Measurements from ENCODE around the gene IRF2BPL. TPM values are rescaled to one million over a fixed set of nuclear protein-coding genes. Genes with fewer than 3 reads are reported as not detected.

Gene IRF2BPL
- total and polyA plus RNA-seq, 9 of the 15 experiments (the other 6 are each of a cell fraction or from before 2014, with no cell fraction given): 0.52 to 21.6 (median 2.5) TPM

DNA sequence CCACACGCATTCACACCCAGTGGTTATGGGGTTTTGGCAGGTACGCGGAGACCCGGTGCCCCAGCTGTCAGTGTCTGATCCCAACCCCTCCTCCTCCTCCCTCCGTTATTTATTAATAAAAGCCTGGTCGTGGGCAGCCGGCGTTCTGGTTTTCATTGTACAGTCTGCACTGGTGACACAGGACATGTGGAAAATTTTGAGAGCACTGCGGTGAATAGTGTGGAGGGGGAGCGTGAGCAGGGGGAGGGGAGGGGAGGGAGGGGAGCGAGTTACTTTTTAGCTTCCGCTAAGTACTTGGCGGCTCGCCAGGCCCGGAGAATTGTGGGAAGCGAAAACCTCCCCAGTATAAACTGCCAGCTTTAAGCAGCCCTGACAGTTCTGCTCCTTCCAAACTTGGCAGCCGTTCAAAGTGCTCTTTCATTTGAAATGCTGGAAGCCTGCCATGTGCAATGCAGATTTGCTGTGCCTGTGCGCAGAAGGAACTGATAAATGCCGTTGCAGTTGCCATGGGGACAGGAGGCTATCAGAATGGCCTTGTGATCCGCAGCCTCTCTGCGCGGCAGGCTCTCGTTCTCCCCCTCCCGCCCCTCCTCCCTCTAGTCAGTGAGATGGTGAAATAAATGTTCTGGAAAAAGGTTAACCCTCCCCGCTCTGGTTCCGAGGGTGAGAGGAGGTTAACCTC, 11.7 kb upstream of the IRF2BPL start (continued):
- no peak for TF ChIP-seq NR2C1 (IDR thresholded peaks at IDR 0.05)
- TF ChIP-seq NR2C1 (tag; IDR thresholded peaks at IDR 0.05): no peak
- peak; percentile 5 to 17; a peak in 1 of 4 replicates for TF ChIP-seq RAD21 (CRISPR knock-in tag; conservative IDR thresholded peaks at IDR 0.05 in 1 of 2, IDR thresholded peaks at IDR 0.05 in 1 of 2)
- TF ChIP-seq, protein P1, sequence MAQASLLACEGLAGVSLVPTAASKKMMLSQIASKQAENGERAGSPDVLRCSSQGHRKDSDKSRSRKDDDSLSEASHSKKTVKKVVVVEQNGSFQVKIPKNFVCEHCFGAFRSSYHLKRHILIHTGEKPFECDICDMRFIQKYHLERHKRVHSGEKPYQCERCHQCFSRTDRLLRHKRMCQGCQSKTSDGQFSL (CRISPR knock-in tag; IDR thresholded peaks at IDR 0.05): no peak; the same call in 1 of the 2 replicates
- TF ChIP-seq, protein P1 (tag; IDR thresholded peaks at IDR 0.05): no peak
- TF ChIP-seq BHLHE40 (IDR thresholded peaks at IDR 0.05; ENCODE audit: low read length): peak; percentile 83
- no peak for TF ChIP-seq DDX20 (tag; IDR thresholded peaks at IDR 0.05; ENCODE audit: low read depth)
- TF ChIP-seq, protein P2, sequence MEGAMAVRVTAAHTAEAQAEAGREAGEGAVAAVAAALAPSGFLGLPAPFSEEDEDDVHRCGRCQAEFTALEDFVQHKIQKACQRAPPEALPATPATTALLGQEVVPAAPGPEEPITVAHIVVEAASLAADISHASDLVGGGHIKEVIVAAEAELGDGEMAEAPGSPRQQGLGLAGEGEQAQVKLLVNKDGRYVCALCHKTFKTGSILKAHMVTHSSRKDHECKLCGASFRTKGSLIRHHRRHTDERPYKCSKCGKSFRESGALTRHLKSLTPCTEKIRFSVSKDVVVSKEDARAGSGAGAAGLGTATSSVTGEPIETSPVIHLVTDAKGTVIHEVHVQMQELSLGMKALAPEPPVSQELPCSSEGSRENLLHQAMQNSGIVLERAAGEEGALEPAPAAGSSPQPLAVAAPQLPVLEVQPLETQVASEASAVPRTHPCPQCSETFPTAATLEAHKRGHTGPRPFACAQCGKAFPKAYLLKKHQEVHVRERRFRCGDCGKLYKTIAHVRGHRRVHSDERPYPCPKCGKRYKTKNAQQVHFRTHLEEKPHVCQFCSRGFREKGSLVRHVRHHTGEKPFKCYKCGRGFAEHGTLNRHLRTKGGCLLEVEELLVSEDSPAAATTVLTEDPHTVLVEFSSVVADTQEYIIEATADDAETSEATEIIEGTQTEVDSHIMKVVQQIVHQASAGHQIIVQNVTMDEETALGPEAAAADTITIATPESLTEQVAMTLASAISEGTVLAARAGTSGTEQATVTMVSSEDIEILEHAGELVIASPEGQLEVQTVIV (CRISPR knock-in tag; IDR thresholded peaks at IDR 0.05; ENCODE audit: borderline replicate concordance): no peak
- no peak for TF ChIP-seq NR2C2 (CRISPR knock-in tag; IDR thresholded peaks at IDR 0.05)
- TF ChIP-seq NR2C2 (tag; IDR thresholded peaks at IDR 0.05): no peak; the same call in 1 of the 2 replicates
- TF ChIP-seq, protein P3, sequence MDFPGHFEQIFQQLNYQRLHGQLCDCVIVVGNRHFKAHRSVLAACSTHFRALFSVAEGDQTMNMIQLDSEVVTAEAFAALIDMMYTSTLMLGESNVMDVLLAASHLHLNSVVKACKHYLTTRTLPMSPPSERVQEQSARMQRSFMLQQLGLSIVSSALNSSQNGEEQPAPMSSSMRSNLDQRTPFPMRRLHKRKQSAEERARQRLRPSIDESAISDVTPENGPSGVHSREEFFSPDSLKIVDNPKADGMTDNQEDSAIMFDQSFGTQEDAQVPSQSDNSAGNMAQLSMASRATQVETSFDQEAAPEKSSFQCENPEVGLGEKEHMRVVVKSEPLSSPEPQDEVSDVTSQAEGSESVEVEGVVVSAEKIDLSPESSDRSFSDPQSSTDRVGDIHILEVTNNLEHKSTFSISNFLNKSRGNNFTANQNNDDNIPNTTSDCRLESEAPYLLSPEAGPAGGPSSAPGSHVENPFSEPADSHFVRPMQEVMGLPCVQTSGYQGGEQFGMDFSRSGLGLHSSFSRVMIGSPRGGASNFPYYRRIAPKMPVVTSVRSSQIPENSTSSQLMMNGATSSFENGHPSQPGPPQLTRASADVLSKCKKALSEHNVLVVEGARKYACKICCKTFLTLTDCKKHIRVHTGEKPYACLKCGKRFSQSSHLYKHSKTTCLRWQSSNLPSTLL (IDR thresholded peaks at IDR 0.05): no peak
- peak; percentile 53; the same call in 1 of the 2 replicates for TF ChIP-seq MBD2 (IDR thresholded peaks at IDR 0.05; ENCODE audit: borderline replicate concordance, low read depth)
- no peak for TF ChIP-seq NELFE (IDR thresholded peaks at IDR 0.05; ENCODE audit: insufficient read depth, insufficient read length)
- peak in 1 of 2 experiments; percentile 83; a peak in 2 of 4 replicates for TF ChIP-seq CSDE1 (IDR thresholded peaks at IDR 0.05)
- TF ChIP-seq, protein P4, sequence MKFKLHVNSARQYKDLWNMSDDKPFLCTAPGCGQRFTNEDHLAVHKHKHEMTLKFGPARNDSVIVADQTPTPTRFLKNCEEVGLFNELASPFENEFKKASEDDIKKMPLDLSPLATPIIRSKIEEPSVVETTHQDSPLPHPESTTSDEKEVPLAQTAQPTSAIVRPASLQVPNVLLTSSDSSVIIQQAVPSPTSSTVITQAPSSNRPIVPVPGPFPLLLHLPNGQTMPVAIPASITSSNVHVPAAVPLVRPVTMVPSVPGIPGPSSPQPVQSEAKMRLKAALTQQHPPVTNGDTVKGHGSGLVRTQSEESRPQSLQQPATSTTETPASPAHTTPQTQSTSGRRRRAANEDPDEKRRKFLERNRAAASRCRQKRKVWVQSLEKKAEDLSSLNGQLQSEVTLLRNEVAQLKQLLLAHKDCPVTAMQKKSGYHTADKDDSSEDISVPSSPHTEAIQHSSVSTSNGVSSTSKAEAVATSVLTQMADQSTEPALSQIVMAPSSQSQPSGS (CRISPR knock-in tag; IDR thresholded peaks at IDR 0.05): no peak
- TF ChIP-seq, protein P5, sequence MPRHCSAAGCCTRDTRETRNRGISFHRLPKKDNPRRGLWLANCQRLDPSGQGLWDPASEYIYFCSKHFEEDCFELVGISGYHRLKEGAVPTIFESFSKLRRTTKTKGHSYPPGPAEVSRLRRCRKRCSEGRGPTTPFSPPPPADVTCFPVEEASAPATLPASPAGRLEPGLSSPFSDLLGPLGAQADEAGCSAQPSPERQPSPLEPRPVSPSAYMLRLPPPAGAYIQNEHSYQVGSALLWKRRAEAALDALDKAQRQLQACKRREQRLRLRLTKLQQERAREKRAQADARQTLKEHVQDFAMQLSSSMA (CRISPR knock-in tag; IDR thresholded peaks at IDR 0.05): no peak
- no peak for TF ChIP-seq ZNF121 (CRISPR knock-in tag; conservative IDR thresholded peaks at IDR 0.05)
- TF ChIP-seq MYNN (IDR thresholded peaks at IDR 0.05): peak; percentile 91
- TF ChIP-seq MYNN (CRISPR knock-in tag; IDR thresholded peaks at IDR 0.05): no peak
- no peak for TF ChIP-seq CBX8 (IDR thresholded peaks at IDR 0.05; ENCODE audit: borderline replicate concordance, extremely low read depth, low read depth, low read length, poor library complexity, severe bottlenecking)
- peak; percentile 6 for TF ChIP-seq TAF9B (IDR thresholded peaks at IDR 0.05; ENCODE audit: partially characterized antibody)

Measured in K562 (cell line).